Superior temporal gyrus (tissue), 1 donor: ENCODE measurements around the gene IPPK.
A peak's percentile ranks its signal among the peaks of the same experiment; 100 is the strongest.

Source experiments
- DNase-seq: peaks from one replicate; pipeline ENCODE4 v3.0.0-alpha.2; 2016; ENCODE audit errors: extremely low spot score

The IPPK gene, protein sequence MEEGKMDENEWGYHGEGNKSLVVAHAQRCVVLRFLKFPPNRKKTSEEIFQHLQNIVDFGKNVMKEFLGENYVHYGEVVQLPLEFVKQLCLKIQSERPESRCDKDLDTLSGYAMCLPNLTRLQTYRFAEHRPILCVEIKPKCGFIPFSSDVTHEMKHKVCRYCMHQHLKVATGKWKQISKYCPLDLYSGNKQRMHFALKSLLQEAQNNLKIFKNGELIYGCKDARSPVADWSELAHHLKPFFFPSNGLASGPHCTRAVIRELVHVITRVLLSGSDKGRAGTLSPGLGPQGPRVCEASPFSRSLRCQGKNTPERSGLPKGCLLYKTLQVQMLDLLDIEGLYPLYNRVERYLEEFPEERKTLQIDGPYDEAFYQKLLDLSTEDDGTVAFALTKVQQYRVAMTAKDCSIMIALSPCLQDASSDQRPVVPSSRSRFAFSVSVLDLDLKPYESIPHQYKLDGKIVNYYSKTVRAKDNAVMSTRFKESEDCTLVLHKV

GRCh38 chr9:92669890-92670708 is at the start of gene IPPK:
Gene IPPK (minus strand): TSS chr9:92670131. CDS start chr9:92669988, 143 bp downstream.
- DNase-seq = peak; percentile 99

DNA sequence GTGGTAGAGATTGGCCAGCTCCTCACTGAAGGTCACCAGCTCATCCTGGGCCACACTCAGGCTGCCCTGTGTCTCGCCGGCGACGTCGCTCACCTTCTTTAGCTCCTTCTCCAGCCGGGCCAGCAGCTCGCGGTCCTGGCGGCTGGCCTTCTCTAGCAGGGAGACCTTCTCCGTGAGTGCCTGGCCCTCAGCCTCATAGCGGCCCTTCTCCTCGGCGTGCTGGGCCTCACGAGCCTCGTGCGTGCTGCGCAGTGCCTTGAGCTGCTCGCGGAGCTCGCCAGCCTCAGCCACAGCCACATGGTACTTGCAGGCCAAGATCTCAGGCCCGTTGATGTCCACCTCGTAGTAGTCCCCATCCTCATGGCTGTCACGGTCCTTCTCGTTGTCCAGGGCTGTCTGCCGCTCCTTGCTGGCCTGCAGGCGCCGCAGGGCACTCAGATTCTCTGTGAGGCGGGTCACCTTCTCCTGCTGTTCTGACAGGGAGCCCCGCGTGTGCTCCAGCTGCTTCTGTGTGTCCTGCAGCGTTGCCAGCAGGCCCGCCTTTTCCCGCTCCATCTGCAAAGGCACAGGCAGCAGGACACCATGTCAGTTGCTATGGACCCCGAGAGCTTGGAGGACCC is 49.2 kb upstream of the IPPK start:
- DNase-seq = no peak

GRCh38 chr9:92718086-92719001 is 48.4 kb upstream of the IPPK start:
- no peak for DNase-seq

- no peak for DNase-seq
Measured at GRCh38 chr9:92717201-92718085, 47.5 kb upstream of the IPPK start.

DNA sequence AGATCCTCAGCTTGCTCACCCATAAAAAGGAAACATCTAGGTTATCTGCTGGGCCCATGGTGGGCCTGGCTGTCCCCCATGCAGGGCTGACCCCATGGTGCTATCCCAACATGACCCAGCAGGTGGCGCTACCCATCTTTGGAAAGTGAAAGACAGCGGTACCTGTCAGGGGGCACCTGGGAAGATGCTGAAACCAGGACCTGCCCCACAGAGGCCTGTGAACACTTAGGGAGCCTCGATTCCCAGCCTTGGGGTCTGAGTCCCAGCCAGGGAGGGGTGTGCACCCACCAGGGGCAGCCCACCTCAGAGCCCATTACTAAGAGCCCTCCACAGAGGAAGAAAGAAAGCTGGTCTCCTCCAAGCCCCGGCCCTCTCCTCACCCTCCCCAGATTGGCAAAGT is 46.6 kb upstream of the IPPK start:
- DNase-seq = peak; percentile 66

DNA sequence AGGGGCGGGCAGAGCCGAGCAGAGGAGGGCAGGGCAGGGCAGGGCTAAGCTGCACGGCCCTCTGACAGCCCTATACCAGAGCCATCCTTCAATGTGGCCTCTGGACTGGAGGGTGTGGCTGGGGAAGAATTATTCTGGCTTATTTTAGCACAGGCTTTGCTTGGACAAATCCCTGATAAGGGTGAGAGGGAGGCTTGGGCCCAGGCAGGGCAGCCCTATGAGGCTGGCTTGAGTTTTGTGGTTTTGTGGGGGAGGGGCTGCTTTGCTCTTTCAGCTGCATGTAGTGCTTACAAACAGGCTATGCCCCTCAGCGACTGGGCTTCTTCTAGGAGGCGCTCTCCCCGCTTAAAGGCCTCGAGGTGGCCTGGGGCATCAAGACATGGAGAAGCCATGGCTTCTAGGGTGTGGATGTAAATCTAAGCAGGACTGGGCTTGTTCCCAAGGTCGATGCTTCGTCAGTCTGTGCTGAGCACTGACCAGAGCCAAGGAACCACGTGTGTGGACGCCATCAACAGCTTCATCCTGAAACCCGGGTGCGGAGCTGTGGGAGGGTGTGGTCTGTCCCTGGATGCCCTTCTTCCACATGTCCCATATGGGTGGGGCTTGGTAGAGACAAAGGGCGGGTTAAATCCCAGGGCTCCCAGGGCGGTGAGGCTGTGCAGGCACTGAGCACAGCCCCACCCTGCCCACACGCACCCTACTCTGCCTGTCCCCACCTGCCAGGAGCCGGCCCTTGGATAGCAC is 45.7 kb upstream of the IPPK start:
- DNase-seq = no peak

- no peak for DNase-seq
Measured at GRCh38 chr9:92714787-92715487, 45.0 kb upstream of the IPPK start.

- no peak for DNase-seq
Measured at GRCh38 chr9:92714016-92714415, 44.1 kb upstream of the IPPK start.

GRCh38 chr9:92713528-92713927 is 43.6 kb upstream of the IPPK start:
- no peak for DNase-seq

- DNase-seq = no peak
Measured at GRCh38 chr9:92712767-92713166, 42.8 kb upstream of the IPPK start.

DNA sequence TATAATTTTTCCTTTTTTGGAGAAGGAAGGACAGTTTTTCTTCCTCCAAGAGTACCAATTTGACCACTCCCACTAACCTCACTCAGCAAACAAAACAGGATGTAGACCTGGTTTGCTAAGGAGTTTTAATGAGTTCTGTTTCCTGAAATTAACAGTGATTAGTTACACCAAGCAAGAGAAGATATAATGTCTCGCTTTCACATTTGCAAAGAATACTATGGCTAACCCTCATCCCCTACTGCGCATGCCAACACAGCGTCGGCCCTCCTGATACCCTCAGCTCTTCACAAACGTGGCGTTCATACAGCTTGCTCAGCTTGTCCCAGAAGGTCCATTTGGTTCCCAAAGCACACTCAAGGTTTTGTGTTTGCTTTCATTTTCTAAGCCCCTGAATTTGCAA is 41.9 kb upstream of the IPPK start:
- no peak for DNase-seq

DNA sequence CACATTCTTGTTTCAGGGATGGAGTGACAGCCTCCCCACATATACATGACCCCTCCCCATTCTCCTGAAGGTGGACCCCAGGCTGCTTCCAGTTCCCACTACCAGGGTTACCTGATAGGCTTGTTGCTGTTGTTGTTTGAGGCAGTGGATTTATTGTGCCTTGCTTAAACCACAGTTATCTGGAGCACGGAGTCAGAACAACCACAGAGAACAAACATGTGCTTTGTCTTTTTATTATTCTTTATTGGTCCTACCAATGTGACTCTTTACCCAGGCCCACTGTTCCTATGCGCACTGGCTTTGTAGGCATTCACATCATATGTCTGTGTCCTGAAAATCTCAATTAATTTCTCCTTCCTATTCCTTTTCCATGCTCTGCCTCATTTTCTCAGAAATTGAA is 41.2 kb upstream of the IPPK start:
- DNase-seq = no peak

DNA sequence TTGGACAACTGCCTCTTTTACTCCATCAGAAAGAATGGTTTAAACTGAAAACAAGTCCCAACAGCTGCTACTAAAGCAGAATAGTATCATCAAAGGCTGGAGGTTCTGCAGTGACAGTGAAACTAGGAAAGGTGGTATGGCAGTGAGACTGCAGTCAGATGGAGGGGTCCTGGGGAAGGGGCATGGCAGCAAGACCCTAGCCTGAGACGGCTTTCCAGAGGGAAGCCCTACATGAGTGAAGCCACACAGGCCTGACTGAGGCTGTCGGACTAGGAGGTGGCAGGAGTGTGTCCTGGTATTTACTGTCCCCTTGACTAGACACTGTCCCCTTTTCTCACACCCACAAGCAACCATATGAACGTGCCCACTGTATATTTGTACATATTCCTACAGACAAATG is 40.4 kb upstream of the IPPK start:
- DNase-seq = no peak

DNA sequence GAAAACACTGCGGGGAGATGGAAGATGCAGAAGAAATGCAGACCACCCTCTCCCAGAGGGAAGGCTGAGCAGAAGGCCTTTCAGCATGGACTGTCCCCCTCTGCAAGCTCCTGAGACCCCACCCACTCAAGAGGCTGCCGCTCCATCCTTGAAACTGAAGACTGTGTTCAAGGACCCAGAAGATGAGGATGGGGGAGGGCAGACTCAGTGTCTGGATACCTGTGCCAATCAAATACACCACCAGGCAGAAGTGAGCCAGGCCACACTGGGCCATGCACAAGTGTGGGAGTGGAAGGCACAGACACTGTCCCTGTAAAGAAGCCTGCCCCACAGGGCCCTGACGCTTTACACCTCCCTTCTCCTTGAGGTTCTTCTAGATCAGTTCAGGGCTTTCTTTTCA is 40.0 kb upstream of the IPPK start:
- no peak for DNase-seq

GRCh38 chr9:92709240-92709639 is 39.3 kb upstream of the IPPK start:
- DNase-seq = no peak

- no peak for DNase-seq
Measured at GRCh38 chr9:92707530-92707929, 37.6 kb upstream of the IPPK start.

DNA sequence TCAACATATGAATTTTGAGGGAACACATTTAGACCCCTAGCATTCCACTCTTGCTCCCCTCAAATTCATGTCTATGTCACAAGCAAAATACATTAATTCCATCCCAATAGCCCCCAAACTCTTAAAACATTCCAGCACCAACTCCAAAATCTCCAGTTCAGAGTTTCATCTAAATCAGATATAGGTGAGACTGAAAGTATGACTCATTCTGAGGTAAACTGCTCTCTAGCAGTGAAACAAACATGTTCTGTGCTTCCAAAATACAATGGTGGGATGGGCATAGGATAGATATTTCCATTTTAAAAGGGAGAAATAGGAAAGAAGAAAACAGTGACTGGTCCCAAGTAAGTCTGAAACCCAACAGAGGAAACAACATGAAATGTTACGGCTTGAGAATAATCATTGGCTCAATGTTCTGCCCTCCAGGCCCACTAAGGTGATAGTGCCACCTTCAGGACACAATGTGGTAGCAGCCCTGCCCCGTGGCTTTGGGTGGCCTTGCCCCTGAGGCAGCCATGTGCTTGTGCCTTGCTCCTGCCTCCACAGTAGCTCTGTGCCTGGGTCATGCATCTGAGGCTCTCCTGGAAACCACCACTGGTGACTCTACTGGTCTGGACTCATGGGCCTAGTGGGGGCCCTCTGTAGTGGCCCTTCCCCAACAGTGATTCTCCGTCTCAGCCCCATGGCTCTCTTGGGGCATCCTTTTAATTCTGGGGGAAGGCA is 36.4 kb upstream of the IPPK start:
- DNase-seq = no peak

GRCh38 chr9:92704528-92704927 is 34.6 kb upstream of the IPPK start:
- no peak for DNase-seq
